Subcutaneous adipose tissue (tissue), 4 donors: ENCODE data around the gene SLC9A7. TPM values are rescaled to one million over a fixed set of nuclear protein-coding genes. Genes with fewer than 3 reads are reported as not detected.

Experiments used
- CTCF ChIP-seq: fragments of 450-650 bp; IDR thresholded peaks from one replicate; pipeline ENCODE4 v1.5.1; 2016; ENCODE audit warnings: low read depth, mild to moderate bottlenecking, control low read depth, antibody characterized with exemption, moderate library complexity
- total RNA-seq, 4 donors: library from RNA; depleted of rRNA; stranded (reverse); fragments of >200 nt; gene quantifications; one replicate each; pipeline ENCODE4 v1.1.0, GENCODE V29; 2016

Gene SLC9A7
- total RNA-seq, 4 donors from 2014 or later = 1.5 to 15.5 (median 4.5) TPM

- TF ChIP-seq CTCF = no peak
Measured at GRCh38 chrX:46601283-46601682, 157.6 kb downstream of the SLC9A7 start.

GRCh38 chrX:46599051-46599560 lies 159.8 kb downstream of the SLC9A7 start:
- TF ChIP-seq CTCF = no peak

GRCh38 chrX:46597771-46598170 lies 161.1 kb downstream of the SLC9A7 start:
- no peak for TF ChIP-seq CTCF

- no peak for TF ChIP-seq CTCF
Measured at GRCh38 chrX:46597208-46597607, 161.7 kb downstream of the SLC9A7 start.

GRCh38 chrX:46595084-46595483 lies 163.8 kb downstream of the SLC9A7 start:
- TF ChIP-seq CTCF = no peak

- TF ChIP-seq CTCF = no peak
Measured at GRCh38 chrX:46589977-46590723, 168.8 kb downstream of the SLC9A7 start.

GRCh38 chrX:46588263-46588662 lies 170.7 kb downstream of the SLC9A7 start:
- TF ChIP-seq CTCF = no peak
